ELR (cell line): ENCODE results near the gene BTG1.
A peak's percentile ranks its signal among the peaks of the same experiment; 100 is the strongest.

Source experiments
- DNase-seq: peaks from one replicate; pipeline ENCODE4 v3.0.0-alpha.2; 2015; ENCODE audit warnings: low read depth

The BTG1 gene

DNA sequence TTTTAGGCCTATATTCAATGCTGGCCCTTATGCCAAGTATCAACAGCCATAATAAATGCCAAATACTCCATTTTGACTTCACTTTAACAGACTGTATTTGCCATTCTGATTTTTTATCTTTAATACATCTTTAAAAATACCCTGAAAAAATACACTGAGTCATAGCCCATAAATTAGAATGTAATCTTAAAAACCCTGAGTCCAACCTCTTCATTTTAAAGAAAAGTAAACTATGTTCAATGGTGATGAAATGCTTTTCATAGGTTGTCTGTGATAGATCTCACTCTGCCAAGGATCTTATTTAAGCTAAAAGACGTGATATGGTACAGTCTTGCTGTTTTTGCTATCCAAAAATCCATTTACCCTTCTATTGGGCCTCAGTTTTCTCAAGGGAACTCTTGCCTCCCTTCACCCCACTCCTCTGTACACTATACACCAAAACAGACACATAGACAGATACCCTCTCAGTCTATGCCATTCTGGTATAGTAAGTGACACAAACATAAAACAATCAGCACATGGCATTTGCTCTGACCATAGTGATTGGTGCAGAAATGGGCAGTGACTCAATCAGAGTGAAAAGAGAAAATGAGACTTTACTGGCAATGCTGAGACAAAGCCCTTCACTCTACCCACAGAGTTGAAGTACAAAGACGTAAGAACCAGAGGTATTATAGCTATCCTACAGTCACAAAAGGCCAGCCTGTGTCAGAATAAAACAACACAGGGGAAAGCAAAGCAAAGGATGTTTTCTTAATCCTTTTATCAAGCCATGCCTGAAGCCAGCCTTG lies 49.1 kb downstream of the BTG1 start:
- no peak for DNase-seq

DNA sequence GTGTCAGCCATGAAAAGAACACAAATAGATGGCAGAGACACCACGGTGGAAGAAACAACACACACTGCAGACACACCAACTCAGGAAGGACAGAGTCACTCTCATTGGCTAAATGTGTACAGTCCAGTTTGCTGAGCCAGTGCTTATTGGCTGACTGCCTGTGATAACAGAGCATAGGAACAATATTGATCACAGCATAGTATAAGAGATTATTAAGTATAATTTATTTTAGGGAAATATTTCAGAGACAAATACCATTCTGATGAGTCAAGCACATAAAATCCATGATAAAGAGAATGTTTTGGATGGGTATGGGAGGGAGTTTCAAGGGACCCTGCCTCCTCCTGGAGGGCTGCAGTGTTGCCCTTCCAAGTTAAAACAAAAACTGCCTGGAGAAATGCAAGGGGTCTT lies 50.9 kb downstream of the BTG1 start:
- peak; percentile 63 for DNase-seq

- peak; percentile 82 for DNase-seq
These were observed 51.3 kb downstream of the BTG1 start for GRCh38 chr12:92094301-92094700.
